IMR-90 (cell line): ENCODE data around the gene COX10. TPM values are rescaled to one million over a fixed set of nuclear protein-coding genes. Genes with fewer than 3 reads are reported as not detected.

Experiments
- ATAC-seq: fragments of 200-7000 bp; cut with Tn5 transposase; 2 replicates; pipeline ENCODE4 v1.9.1; 2020; ENCODE audit warnings: low read depth, mild to moderate bottlenecking, moderate library complexity
- BruUV-seq: library from RNA; stranded (reverse); fragments of 400-500 nt; replicated peaks from 2 replicates; lab custom pipeline; 2021; lab: Mats Ljungman, UMichigan
- CTCF ChIA-PET: fragments of 300-600 bp; formaldehyde crosslinking; extraction: SDS; loops from one replicate; lab custom pipeline; 2021; ENCODE audit warnings: antibody characterized with exemption; lab: Yijun Ruan, JAX
- POLR2A ChIA-PET: fragments of 300-600 bp; sonication (Branson Sonifier 250); formaldehyde crosslinking; loops from one replicate; lab custom pipeline; 2022; ENCODE audit warnings: antibody characterized with exemption; ENCODE audit not compliant: unreplicated experiment; lab: Charles Lee
- DNase-seq: peaks from one replicate; pipeline ENCODE4 v3.0.0; 2013
- H2AFZ ChIP-seq: replicated peaks from 2 replicates; pipeline ENCODE3; 2013; ENCODE audit warnings: low read length, mild to moderate bottlenecking; ENCODE audit not compliant: poor library complexity
- H2AK5ac ChIP-seq: 2 replicates; pipeline ENCODE4 v1.6.1; 2013; ENCODE audit warnings: low read depth, low read length, inconsistent platforms
- H2AK9ac ChIP-seq: replicated peaks from 2 replicates; pipeline ENCODE3; 2013; ENCODE audit warnings: mild to moderate bottlenecking, low read depth, low read length, moderate library complexity; ENCODE audit not compliant: poor library complexity
- H2BK120ac ChIP-seq: 2 replicates; pipeline ENCODE4 v1.6.1; 2013; ENCODE audit warnings: low read depth, low read length, inconsistent platforms
- H2BK15ac ChIP-seq: 3 replicates; pipeline ENCODE4 v1.6.1; 2013; ENCODE audit warnings: low read depth, low read length, inconsistent platforms
- H2BK20ac ChIP-seq: 2 replicates; pipeline ENCODE4 v1.6.1; 2013; ENCODE audit warnings: low read depth, mild to moderate bottlenecking, inconsistent platforms, low read length, moderate library complexity
- H2BK5ac ChIP-seq: 2 replicates; pipeline ENCODE4 v1.6.1; 2013; ENCODE audit warnings: mild to moderate bottlenecking, low read depth, low read length, inconsistent platforms; ENCODE audit not compliant: poor library complexity, severe bottlenecking
- H3K14ac ChIP-seq: replicated peaks from 2 replicates; pipeline ENCODE4 v1.6.1; 2013; ENCODE audit warnings: low read depth, low read length, inconsistent platforms
- H3K18ac ChIP-seq: 2 replicates; pipeline ENCODE4 v1.6.1; 2013; ENCODE audit warnings: low read depth, low read length, control low read depth
- H3K23ac ChIP-seq: 2 replicates; pipeline ENCODE4 v1.6.1; 2013; ENCODE audit warnings: low read depth, low read length, inconsistent platforms
- H3K27ac ChIP-seq: 2 replicates; pipeline ENCODE4 v1.5.1; 2013; ENCODE audit warnings: mild to moderate bottlenecking, control low read depth, low read length; ENCODE audit not compliant: insufficient read depth
- H3K27me3 ChIP-seq: 2 replicates; pipeline ENCODE4 v1.6.1; 2013; ENCODE audit warnings: low read length; ENCODE audit not compliant: control insufficient read depth, insufficient read depth
- H3K36me3 ChIP-seq: 2 replicates; pipeline ENCODE4 v1.6.1; 2013; ENCODE audit warnings: low read length, mixed read lengths; ENCODE audit not compliant: control insufficient read depth, insufficient read depth
- H3K4ac ChIP-seq: 2 replicates; pipeline ENCODE4 v1.6.1; 2013; ENCODE audit warnings: low read depth, low read length, inconsistent platforms
- H3K4me1 ChIP-seq: 2 replicates; pipeline ENCODE4 v1.6.1; 2013; ENCODE audit warnings: low read length, mixed read lengths; ENCODE audit not compliant: control insufficient read depth, insufficient read depth
- H3K4me2 ChIP-seq: 2 replicates; pipeline ENCODE4 v1.6.1; 2013; ENCODE audit warnings: low read depth, mild to moderate bottlenecking, control low read depth, low read length, moderate library complexity
- H3K4me3 ChIP-seq: 2 replicates; pipeline ENCODE4 v1.5.1; 2013; ENCODE audit warnings: low read depth, mild to moderate bottlenecking, control low read depth, low read length, moderate library complexity; ENCODE audit not compliant: insufficient read depth
- H3K56ac ChIP-seq: 2 replicates; pipeline ENCODE4 v1.6.1; 2013; ENCODE audit warnings: low read length, inconsistent platforms; ENCODE audit not compliant: insufficient read depth; ENCODE audit errors: extremely low read depth
- H3K79me1 ChIP-seq, 2 experiments: 2 replicates each; pipeline ENCODE4 v1.6.1; 2013; ENCODE audit warnings: low read length in 2 of 2, inconsistent platforms in 1 of 2, low read depth in 1 of 2
- H3K9ac ChIP-seq: 2 replicates; pipeline ENCODE4 v1.6.1; 2013; ENCODE audit warnings: low read depth, low read length, control low read depth
- H3K9me1 ChIP-seq: 2 replicates; pipeline ENCODE4 v1.6.1; 2013; ENCODE audit warnings: low read length, inconsistent platforms; ENCODE audit not compliant: insufficient read depth
- H3K9me3 ChIP-seq: 2 replicates; pipeline ENCODE4 v1.6.1; 2013; ENCODE audit warnings: low read length; ENCODE audit not compliant: control insufficient read depth, insufficient read depth
- H4K20me1 ChIP-seq: 2 replicates; pipeline ENCODE4 v1.6.1; 2013; ENCODE audit warnings: low read length, inconsistent platforms; ENCODE audit not compliant: insufficient read depth
- H4K5ac ChIP-seq: 2 replicates; pipeline ENCODE4 v1.6.1; 2013; ENCODE audit warnings: mild to moderate bottlenecking, low read depth, low read length, control low read depth
- H4K8ac ChIP-seq, 2 experiments: 2 replicates each; pipeline ENCODE4 v1.6.1; 2013; ENCODE audit warnings: low read depth in 2 of 2, low read length in 2 of 2, control low read depth in 1 of 2, inconsistent platforms in 1 of 2
- H4K91ac ChIP-seq: 2 replicates; pipeline ENCODE4 v1.6.1; 2013; ENCODE audit warnings: low read depth, low read length, inconsistent platforms; ENCODE audit not compliant: insufficient read depth
- CTCF ChIP-seq: conservative IDR thresholded peaks from 2 replicates; pipeline ENCODE4 v1.5.1; 2012; ENCODE audit warnings: mild to moderate bottlenecking, low read depth, low read length, improper control_type of control experiment
- MAZ ChIP-seq: IDR thresholded peaks from 2 replicates; pipeline ENCODE4 v1.6.1; 2012; ENCODE audit warnings: low read depth, mild to moderate bottlenecking, low read length, improper control_type of control experiment, moderate library complexity, borderline replicate concordance
- MXI1 ChIP-seq: IDR thresholded peaks from 2 replicates; pipeline ENCODE4 v1.6.1; 2012; ENCODE audit warnings: low read depth, mild to moderate bottlenecking, low read length, moderate library complexity, borderline replicate concordance
- NFE2L2 ChIP-seq: fragments of 150-350 bp; IDR thresholded peaks from 2 replicates; pipeline ENCODE4 v1.6.1; 2016; ENCODE audit warnings: low read depth, mild to moderate bottlenecking, low read length
- RCOR1 ChIP-seq: IDR thresholded peaks from 2 replicates; pipeline ENCODE4 v1.6.1; 2012; ENCODE audit warnings: mild to moderate bottlenecking, low read length, improper control_type of control experiment; ENCODE audit not compliant: insufficient replicate concordance
- WGBS, 2 experiments: methylation state at CpG; one replicate each; pipeline versions ENCODE4 v1.1.5 to v1.1.7; 2013; ENCODE audit warnings: missing lambda C conversion rate in 2 of 2; ENCODE audit not compliant: insufficient read length in 1 of 2; ENCODE audit errors: extremely low coverage in 2 of 2; 5-methylcytosine and 5-hydroxymethylcytosine counted together
- dilution Hi-C: fragments of 300-500 bp; cut with HindIII; formaldehyde crosslinking; loops from one replicate; pipeline ENCODE4 v1.14.3; 2018; ENCODE audit warnings: low sequenced_read_pairs; ENCODE audit not compliant: unreplicated experiment
- in situ Hi-C: fragments of 300-500 bp; cut with MboI; formaldehyde crosslinking; loops from 3 replicates; pipeline ENCODE4 v1.14.3; 2019; ENCODE audit warnings: low sequenced_read_pairs, inconsistent platforms, mixed read lengths
- intact Hi-C: fragments of 100-400 bp; cut with micrococcal nuclease; formaldehyde crosslinking; loops from 2 replicates; pipeline ENCODE4 v1.10.0; 2022
- polyA plus RNA-seq, 3 experiments: library from polyadenylated mRNA; depleted of rRNA; stranded (reverse); fragments of >200 nt; gene quantifications; 2 replicates each; pipeline ENCODE4 v1.2.3, GENCODE V29; 2012; ENCODE audit warnings: low replicate concordance in 1 of 3
- total RNA-seq: library from RNA; depleted of rRNA; stranded (reverse); fragments of >200 nt; gene quantifications from 2 replicates; pipeline ENCODE4 v1.2.3, GENCODE V29; 2012

The COX10 gene
- total and polyA plus RNA-seq, 2 of the 4 experiments (the other 2 are of a cell fraction), result 15.4 to 16.1 TPM

- in situ Hi-C loops, result no loop called here
- Histone ChIP-seq H3K36me3 (peaks cover 3% of the 10 kb centered on the region; the same call in 1 of the 2 replicates), H2BK120ac (no peak overlapping the region), H2BK5ac (no peak overlapping the region), H3K9ac (no peak overlapping the region), H3K9me1 (peaks cover 5% of the 10 kb centered on the region; the same call in 1 of the 2 replicates), H2AK5ac (no peak overlapping the region), H3K18ac (no peak overlapping the region), H4K8ac (no peak overlapping the region), H3K4me1 (no peaks in the 10 kb centered on the region), H4K5ac (no peak overlapping the region), H3K27ac (no peak overlapping the region), H3K4me3 (no peak overlapping the region), H2AK9ac (no peak overlapping the region), H3K4me2 (no peak overlapping the region), H4K91ac (no peak overlapping the region), H3K23ac (no peak overlapping the region), H3K14ac (no peak overlapping the region), H3K4ac (no peak overlapping the region), H2AFZ (no peak overlapping the region), H2BK15ac (no peak overlapping the region), H3K79me1 (no peaks in the 10 kb centered on the region), H2BK20ac (no peak overlapping the region), H3K27me3 (no peaks in the 10 kb centered on the region), H3K56ac (no peak overlapping the region), H4K20me1 (no peaks in the 10 kb centered on the region), H3K9me3 (no peaks in the 10 kb centered on the region)
- no CpG with 5 or more reads among the region's 4 CpGs for WGBS, 2 experiments
- ChIA-PET POLR2A (no interaction called here), CTCF (interaction anchor here (0.6 kb wide), 1 partner anchor 58 kb away, joined by 9 read pairs; no protein-coding TSS in a partner anchor)
- ATAC-seq (no peak), DNase-seq (no peak)
- dilution Hi-C loops, result no loop called here
- intact Hi-C loops, result no loop called here
- TF ChIP-seq NFE2L2, result no peak
- no peak for TF ChIP-seq RCOR1
- TF ChIP-seq CTCF, result no peak
- TF ChIP-seq MXI1, result no peak
- no peak for TF ChIP-seq MAZ
- no TSS peak for BruUV-seq
Measured at GRCh38 chr17:14198575-14198974, 129.3 kb downstream of the COX10 start.
